Measurements from ENCODE around the gene AKAP13. TPM values are rescaled to one million over a fixed set of nuclear protein-coding genes. Genes with fewer than 3 reads are reported as not detected.

Gene AKAP13
- total and polyA plus RNA-seq, 2 of the 8 experiments (the other 6 are each of a cell fraction or from before 2014, with no cell fraction given): 14.0 to 46.2 TPM

- TF ChIP-seq TBP (IDR thresholded peaks at IDR 0.05; ENCODE audit: low read depth, low read length) (no peak), BACH1 (IDR thresholded peaks at IDR 0.05; ENCODE audit: low read length) (no peak), HDAC2 (IDR thresholded peaks at IDR 0.05; ENCODE audit: borderline replicate concordance in 1 of 2, low read depth in 2 of 2, low read length in 2 of 2) (no peak), GABPA (IDR thresholded peaks at IDR 0.05; ENCODE audit: borderline replicate concordance, insufficient read depth, low read length) (no peak)
Observed at GRCh38 chr15:85752491-85752961, 372.1 kb downstream of the AKAP13 start (continued).

Data from H1 (cell line).